Lower lobe of right lung (tissue), 2 donors: ENCODE results near the gene IPO9. TPM values are rescaled to one million over a fixed set of nuclear protein-coding genes. Genes with fewer than 3 reads are reported as not detected.
"Not testable (repeated sequence)": the region's sequence is repeated elsewhere in the genome, so short reads cannot be mapped to it uniquely, and the experiment has no call there.

Experiments used
- ATAC-seq, 2 donors: fragments of 200-7000 bp; cut with Tn5 transposase; one replicate each; pipeline ENCODE4 v1.9.1; 2020 to 2022; ENCODE audit warnings: mild to moderate bottlenecking in 2 of 2, moderate library complexity in 2 of 2
- DNase-seq: peaks from one replicate; pipeline ENCODE4 v3.0.0-alpha.2; 2020
- H3K27ac ChIP-seq: fragments of 200-600 bp; one replicate; pipeline ENCODE4 v1.8.0; 2022
- H3K27me3 ChIP-seq: fragments of 200-600 bp; one replicate; pipeline ENCODE4 v1.8.0; 2022; ENCODE audit warnings: low read depth
- H3K36me3 ChIP-seq: fragments of 200-600 bp; one replicate; pipeline ENCODE4 v1.8.0; 2022; ENCODE audit warnings: mild to moderate bottlenecking
- H3K4me1 ChIP-seq: fragments of 200-600 bp; one replicate; pipeline ENCODE4 v1.8.0; 2022
- H3K4me3 ChIP-seq: fragments of 200-600 bp; one replicate; pipeline ENCODE4 v1.8.0; 2022; ENCODE audit warnings: mild to moderate bottlenecking
- H3K9me3 ChIP-seq: fragments of 200-600 bp; one replicate; pipeline ENCODE4 v1.8.0; 2022
- CTCF ChIP-seq: fragments of 200-600 bp; IDR thresholded peaks from one replicate; pipeline ENCODE4 v1.8.0; 2022; ENCODE audit warnings: antibody characterized with exemption, mild to moderate bottlenecking
- intact Hi-C: fragments of 100-400 bp; cut with DNase I; formaldehyde crosslinking; loops from one replicate; pipeline ENCODE4 v1.11.0; 2022
- total RNA-seq: library from RNA; stranded (reverse); fragmentation: NEBNext Ultra II Directional; extraction: Animal tissue kit (Norgen Biotek cat#: 25700); gene quantifications from one replicate; pipeline ENCODE4 v1.2.1, GENCODE V29; 2021
- donor health status: DM: no; HTN: yes; CAD: no; lungs with severe emphysema.

IPO9 gene
- total RNA-seq, 1 donor from 2014 or later = 34.1 TPM

- H3K36me3 ChIP-seq = peaks cover 73% of the 10 kb centered on the region
- intact Hi-C loops = no loop called here
Measured at GRCh38 chr1:201850053-201850397, 21.1 kb downstream of the IPO9 start.

GRCh38 chr1:201851949-201852348, 23.0 kb downstream of the IPO9 start:
- intact Hi-C loops = no loop called here
- Histone ChIP-seq H3K27ac (no peak overlapping the region), H3K4me1 (peaks cover 19% of the 10 kb centered on the region), H3K36me3 (peaks cover 92% of the 10 kb centered on the region), H3K9me3 (no peaks in the 10 kb centered on the region), H3K27me3 (no peaks in the 10 kb centered on the region), H3K4me3 (no peak overlapping the region)
- TF ChIP-seq CTCF = no peak
- ATAC-seq = no peak
- no peak for DNase-seq

More at GRCh38 chr1:201850053-201850397, 21.1 kb downstream of the IPO9 start:
- TF ChIP-seq CTCF = no peak
- no peak for DNase-seq
- Histone ChIP-seq H3K4me1 (peaks cover 19% of the 10 kb centered on the region), H3K27ac (peak overlapping the region; percentile 42), H3K4me3 (no peak overlapping the region), H3K9me3 (no peaks in the 10 kb centered on the region), H3K27me3 (no peaks in the 10 kb centered on the region)
- peak; percentile 77 to 95 for ATAC-seq

- peaks cover 93% of the 10 kb centered on the region for H3K36me3 ChIP-seq
- intact Hi-C loops, ATAC-seq: not testable (repeated sequence)
Measured at GRCh38 chr1:201856722-201857121, 27.8 kb downstream of the IPO9 start.

GRCh38 chr1:201859424-201859823, 30.5 kb downstream of the IPO9 start:
- intact Hi-C loops = no loop called here
- H3K36me3 ChIP-seq = peaks cover 93% of the 10 kb centered on the region
- H3K27ac ChIP-seq = no peak overlapping the region
- DNase-seq = no peak
- no peaks in the 10 kb centered on the region for H3K4me1 ChIP-seq
- H3K9me3 ChIP-seq = no peaks in the 10 kb centered on the region
- no peak for ATAC-seq
- no peak overlapping the region for H3K4me3 ChIP-seq
- TF ChIP-seq CTCF = no peak
- no peaks in the 10 kb centered on the region for H3K27me3 ChIP-seq

More at GRCh38 chr1:201856722-201857121, 27.8 kb downstream of the IPO9 start:
- not testable (repeated sequence) for H3K4me3 ChIP-seq, H3K9me3 ChIP-seq, H3K27me3 ChIP-seq, H3K4me1 ChIP-seq, H3K27ac ChIP-seq, DNase-seq

- Histone ChIP-seq H3K27ac (no peak overlapping the region), H3K27me3 (no peaks in the 10 kb centered on the region), H3K9me3 (no peaks in the 10 kb centered on the region), H3K4me1 (no peaks in the 10 kb centered on the region), H3K4me3 (no peak overlapping the region), H3K36me3 (peaks cover 91% of the 10 kb centered on the region)
- DNase-seq (no peak), ATAC-seq (no peak)
- intact Hi-C loops = no loop called here
- no peak for TF ChIP-seq CTCF
Measured at GRCh38 chr1:201861448-201861847, 32.5 kb downstream of the IPO9 start.

- Histone ChIP-seq H3K27me3 (no peaks in the 10 kb centered on the region), H3K4me1 (no peaks in the 10 kb centered on the region), H3K36me3 (peaks cover 98% of the 10 kb centered on the region), H3K27ac (no peak overlapping the region), H3K9me3 (no peaks in the 10 kb centered on the region), H3K4me3 (no peak overlapping the region)
- ATAC-seq = no peak
- no peak for TF ChIP-seq CTCF
- DNase-seq = no peak
- intact Hi-C loops = no loop called here
Measured at GRCh38 chr1:201870397-201870796, 41.4 kb downstream of the IPO9 start.
